ENCODE results near the gene IL1RN. TPM values are rescaled to one million over a fixed set of nuclear protein-coding genes. Genes with fewer than 3 reads are reported as not detected.

IL1RN gene
- total RNA-seq, 1 donor from 2014 or later, result not detected

GRCh38 chr2:113179446-113180045 is 52.1 kb downstream of the IL1RN start:
- H3K9ac ChIP-seq (ENCODE audit: low read length), result no peak overlapping the region
- no peaks in the 10 kb centered on the region for H3K79me2 ChIP-seq (ENCODE audit: insufficient read depth, low read length)
- Mint-ChIP-seq H3K4me3 (ENCODE audit: unreplicated experiment) (no peak overlapping the region), H3K27ac (ENCODE audit: unreplicated experiment) (no peak overlapping the region), H3K9me3 (ENCODE audit: unreplicated experiment) (no peaks in the 10 kb centered on the region), H3K27me3 (ENCODE audit: low read depth, unreplicated experiment) (peaks cover 26% of the 10 kb centered on the region), H3K36me3 (ENCODE audit: low read depth, unreplicated experiment) (no peaks in the 10 kb centered on the region), H3K4me1 (ENCODE audit: low read depth, unreplicated experiment) (peaks cover 12% of the 10 kb centered on the region)
- H3K36me3 ChIP-seq (ENCODE audit: insufficient read depth, low read length), result no peaks in the 10 kb centered on the region
- TF ChIP-seq CTCF (IDR thresholded peaks at IDR 0.05; ENCODE audit: insufficient read depth, low read depth, low read length) (no peak), EZH2 (IDR thresholded peaks at IDR 0.05; ENCODE audit: insufficient read depth, low read length) (no peak)
- no peak overlapping the region for H2AFZ ChIP-seq (ENCODE audit: low read depth, low read length)
- H3K27ac ChIP-seq (ENCODE audit: low read depth, low read length), result no peak overlapping the region
- H3K27me3 ChIP-seq (ENCODE audit: insufficient read depth, low read length), result no peaks in the 10 kb centered on the region
- FAIRE-seq (no peak), DNase-seq (ENCODE audit: low read depth) (no peak)
- no peaks in the 10 kb centered on the region for H3K4me1 ChIP-seq (ENCODE audit: insufficient read depth, low read length)
- H3K4me3 ChIP-seq (ENCODE audit: insufficient read depth, low read depth, low read length), result no peak overlapping the region
- H3K9me3 ChIP-seq (ENCODE audit: insufficient read depth, low read depth, low read length), result no peaks in the 10 kb centered on the region
- no peak overlapping the region for H3K4me2 ChIP-seq (ENCODE audit: low read length)
- no peaks in the 10 kb centered on the region for H4K20me1 ChIP-seq (ENCODE audit: insufficient read depth, low read length)

GRCh38 chr2:113180131-113180946 is 52.9 kb downstream of the IL1RN start:
- no peaks in the 10 kb centered on the region for H3K36me3 ChIP-seq (ENCODE audit: insufficient read depth, low read length)
- no peak overlapping the region for H3K4me3 ChIP-seq (ENCODE audit: insufficient read depth, low read depth, low read length)
- peaks cover 9% of the 10 kb centered on the region for H3K4me1 Mint-ChIP-seq (ENCODE audit: low read depth, unreplicated experiment)
- no peaks in the 10 kb centered on the region for H3K4me1 ChIP-seq (ENCODE audit: insufficient read depth, low read length)
- no peak overlapping the region for H3K4me3 Mint-ChIP-seq (ENCODE audit: unreplicated experiment)
- H2AFZ ChIP-seq (ENCODE audit: low read depth, low read length), result no peak overlapping the region
- FAIRE-seq, result no peak
- H3K27me3 ChIP-seq (ENCODE audit: insufficient read depth, low read length), result no peaks in the 10 kb centered on the region
- peaks cover 27% of the 10 kb centered on the region for H3K27me3 Mint-ChIP-seq (ENCODE audit: low read depth, unreplicated experiment)
- H3K27ac ChIP-seq (ENCODE audit: low read depth, low read length), result no peak overlapping the region
- no peak overlapping the region for H3K4me2 ChIP-seq (ENCODE audit: low read length)
- H4K20me1 ChIP-seq (ENCODE audit: insufficient read depth, low read length), result no peaks in the 10 kb centered on the region
- no peaks in the 10 kb centered on the region for H3K9me3 ChIP-seq (ENCODE audit: insufficient read depth, low read depth, low read length)
- H3K27ac Mint-ChIP-seq (ENCODE audit: unreplicated experiment), result no peak overlapping the region
- no peak for TF ChIP-seq CTCF (IDR thresholded peaks at IDR 0.05; ENCODE audit: insufficient read depth, low read depth, low read length)
- no peak for TF ChIP-seq EZH2 (IDR thresholded peaks at IDR 0.05; ENCODE audit: insufficient read depth, low read length)
- H3K79me2 ChIP-seq (ENCODE audit: insufficient read depth, low read length), result no peaks in the 10 kb centered on the region
- no peaks in the 10 kb centered on the region for H3K9me3 Mint-ChIP-seq (ENCODE audit: unreplicated experiment)
- no peak overlapping the region for H3K9ac ChIP-seq (ENCODE audit: low read length)
- H3K36me3 Mint-ChIP-seq (ENCODE audit: low read depth, unreplicated experiment), result no peaks in the 10 kb centered on the region
- no peak for DNase-seq (ENCODE audit: low read depth)
